Measurements from ENCODE around the gene AACS.

Gene AACS

DNA sequence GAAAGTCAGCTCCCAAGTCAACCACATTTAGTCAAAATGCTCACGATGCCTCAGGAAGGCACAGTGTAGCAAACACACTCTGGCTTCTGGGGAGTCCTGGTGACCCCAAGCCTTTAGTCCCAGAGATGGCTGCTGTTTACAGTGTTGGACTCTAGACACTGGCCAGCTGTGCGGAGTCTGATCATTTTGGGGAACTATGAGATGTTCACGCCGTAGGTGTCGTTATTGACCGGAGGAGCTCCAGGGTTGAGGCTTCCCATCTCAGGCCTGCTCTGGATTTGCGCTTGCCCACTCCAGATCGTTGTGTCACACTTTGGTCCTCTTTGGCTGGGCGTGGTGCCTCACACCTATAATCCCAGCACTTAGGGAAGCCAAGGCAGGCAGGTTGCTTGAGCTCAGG lies 44.1 kb upstream of the AACS start:
- TF ChIP-seq, protein P1, sequence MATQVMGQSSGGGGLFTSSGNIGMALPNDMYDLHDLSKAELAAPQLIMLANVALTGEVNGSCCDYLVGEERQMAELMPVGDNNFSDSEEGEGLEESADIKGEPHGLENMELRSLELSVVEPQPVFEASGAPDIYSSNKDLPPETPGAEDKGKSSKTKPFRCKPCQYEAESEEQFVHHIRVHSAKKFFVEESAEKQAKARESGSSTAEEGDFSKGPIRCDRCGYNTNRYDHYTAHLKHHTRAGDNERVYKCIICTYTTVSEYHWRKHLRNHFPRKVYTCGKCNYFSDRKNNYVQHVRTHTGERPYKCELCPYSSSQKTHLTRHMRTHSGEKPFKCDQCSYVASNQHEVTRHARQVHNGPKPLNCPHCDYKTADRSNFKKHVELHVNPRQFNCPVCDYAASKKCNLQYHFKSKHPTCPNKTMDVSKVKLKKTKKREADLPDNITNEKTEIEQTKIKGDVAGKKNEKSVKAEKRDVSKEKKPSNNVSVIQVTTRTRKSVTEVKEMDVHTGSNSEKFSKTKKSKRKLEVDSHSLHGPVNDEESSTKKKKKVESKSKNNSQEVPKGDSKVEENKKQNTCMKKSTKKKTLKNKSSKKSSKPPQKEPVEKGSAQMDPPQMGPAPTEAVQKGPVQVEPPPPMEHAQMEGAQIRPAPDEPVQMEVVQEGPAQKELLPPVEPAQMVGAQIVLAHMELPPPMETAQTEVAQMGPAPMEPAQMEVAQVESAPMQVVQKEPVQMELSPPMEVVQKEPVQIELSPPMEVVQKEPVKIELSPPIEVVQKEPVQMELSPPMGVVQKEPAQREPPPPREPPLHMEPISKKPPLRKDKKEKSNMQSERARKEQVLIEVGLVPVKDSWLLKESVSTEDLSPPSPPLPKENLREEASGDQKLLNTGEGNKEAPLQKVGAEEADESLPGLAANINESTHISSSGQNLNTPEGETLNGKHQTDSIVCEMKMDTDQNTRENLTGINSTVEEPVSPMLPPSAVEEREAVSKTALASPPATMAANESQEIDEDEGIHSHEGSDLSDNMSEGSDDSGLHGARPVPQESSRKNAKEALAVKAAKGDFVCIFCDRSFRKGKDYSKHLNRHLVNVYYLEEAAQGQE (IDR thresholded peaks at IDR 0.05; ENCODE audit: insufficient read depth in 1 of 2, low read depth in 2 of 2, low read length in 2 of 2), result no peak
- TF ChIP-seq SIN3A (IDR thresholded peaks at IDR 0.05; ENCODE audit: borderline replicate concordance, insufficient read depth, low read length), result no peak
- no peak for TF ChIP-seq TAF1 (IDR thresholded peaks at IDR 0.05; ENCODE audit: borderline replicate concordance, insufficient read depth, low read length)
- no peak for TF ChIP-seq POLR2AphosphoS5 (IDR thresholded peaks at IDR 0.05; ENCODE audit: low read depth, low read length)
- no peak for TF ChIP-seq FOXP2 (optimal IDR thresholded peaks at IDR 0.05; ENCODE audit: borderline replicate concordance, extremely low read depth, extremely low read length, insufficient read depth)

- no peak for TF ChIP-seq POLR2AphosphoS5 (IDR thresholded peaks at IDR 0.05; ENCODE audit: low read depth, low read length)
- no peak for TF ChIP-seq FOXP2 (optimal IDR thresholded peaks at IDR 0.05; ENCODE audit: borderline replicate concordance, extremely low read depth, extremely low read length, insufficient read depth)
These were observed 43.5 kb upstream of the AACS start for GRCh38 chr12:125021771-125022170.

- TF ChIP-seq, protein P1 (IDR thresholded peaks at IDR 0.05; ENCODE audit: insufficient read depth in 1 of 2, low read depth in 2 of 2, low read length in 2 of 2), result no peak
- no peak for TF ChIP-seq TAF1 (IDR thresholded peaks at IDR 0.05; ENCODE audit: borderline replicate concordance, insufficient read depth, low read length)
- TF ChIP-seq FOXP2 (optimal IDR thresholded peaks at IDR 0.05; ENCODE audit: borderline replicate concordance, extremely low read depth, extremely low read length, insufficient read depth), result no peak
- TF ChIP-seq SIN3A (IDR thresholded peaks at IDR 0.05; ENCODE audit: borderline replicate concordance, insufficient read depth, low read length), result no peak
- no peak for TF ChIP-seq POLR2AphosphoS5 (IDR thresholded peaks at IDR 0.05; ENCODE audit: low read depth, low read length)
These were observed 42.2 kb upstream of the AACS start for GRCh38 chr12:125023065-125023464.

DNA sequence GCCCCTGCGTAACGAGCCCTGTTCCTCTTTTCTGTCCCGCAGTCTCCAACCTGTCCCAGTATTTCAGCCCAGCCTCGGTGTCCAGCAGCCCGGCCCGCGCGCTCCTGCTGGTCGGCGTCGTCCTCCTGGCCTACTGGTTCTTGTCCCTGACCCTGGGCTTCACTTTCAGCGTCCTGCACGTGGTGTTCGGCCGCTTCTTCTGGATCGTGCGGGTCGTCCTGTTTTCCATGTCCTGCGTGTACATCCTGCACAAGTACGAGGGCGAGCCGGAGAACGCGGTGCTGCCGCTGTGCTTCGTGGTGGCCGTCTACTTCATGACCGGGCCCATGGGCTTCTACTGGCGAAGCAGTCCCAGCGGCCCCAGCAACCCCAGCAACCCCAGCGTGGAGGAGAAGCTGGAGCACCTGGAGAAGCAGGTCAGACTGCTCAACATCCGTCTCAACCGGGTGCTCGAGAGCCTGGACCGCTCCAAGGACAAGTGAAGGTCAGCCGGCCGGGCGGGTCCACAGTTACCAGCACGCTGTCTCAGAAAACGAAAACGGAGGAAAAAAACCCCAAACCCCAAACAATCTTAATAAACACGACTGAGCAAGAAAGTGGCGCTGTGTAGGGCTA lies 40.2 kb upstream of the AACS start:
- TF ChIP-seq, protein P1 (IDR thresholded peaks at IDR 0.05; ENCODE audit: insufficient read depth in 1 of 2, low read depth in 2 of 2, low read length in 2 of 2), result no peak
- TF ChIP-seq SIN3A (IDR thresholded peaks at IDR 0.05; ENCODE audit: borderline replicate concordance, insufficient read depth, low read length) (no peak), TAF1 (IDR thresholded peaks at IDR 0.05; ENCODE audit: borderline replicate concordance, insufficient read depth, low read length) (no peak), POLR2AphosphoS5 (IDR thresholded peaks at IDR 0.05; ENCODE audit: low read depth, low read length) (no peak), FOXP2 (optimal IDR thresholded peaks at IDR 0.05; ENCODE audit: borderline replicate concordance, extremely low read depth, extremely low read length, insufficient read depth) (no peak)

GRCh38 chr12:125025606-125026235 lies 39.5 kb upstream of the AACS start:
- TF ChIP-seq FOXP2 (optimal IDR thresholded peaks at IDR 0.05; ENCODE audit: borderline replicate concordance, extremely low read depth, extremely low read length, insufficient read depth), result no peak

DNA sequence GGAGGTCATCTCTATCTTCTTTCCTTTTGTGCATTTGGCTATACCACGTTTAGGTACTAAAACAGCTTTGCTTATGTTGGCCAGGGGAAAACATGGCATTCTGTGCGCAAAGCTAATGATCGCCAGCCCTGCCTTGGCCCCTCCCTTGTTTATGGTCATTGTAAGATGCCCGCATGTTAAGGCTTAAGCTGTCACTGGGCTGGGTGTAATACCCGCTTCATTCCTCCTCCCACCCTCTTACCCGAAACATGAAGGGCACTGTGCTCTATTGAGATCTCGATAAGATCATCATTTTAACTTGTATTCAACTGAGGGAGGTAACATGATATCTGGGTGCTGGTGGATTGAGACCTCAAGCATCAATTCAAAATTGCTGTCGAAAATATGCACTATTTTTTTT lies 37.1 kb upstream of the AACS start:
- TF ChIP-seq TAF1 (IDR thresholded peaks at IDR 0.05; ENCODE audit: borderline replicate concordance, insufficient read depth, low read length) (no peak), SIN3A (IDR thresholded peaks at IDR 0.05; ENCODE audit: borderline replicate concordance, insufficient read depth, low read length) (no peak), FOXP2 (optimal IDR thresholded peaks at IDR 0.05; ENCODE audit: borderline replicate concordance, extremely low read depth, extremely low read length, insufficient read depth) (no peak), POLR2AphosphoS5 (IDR thresholded peaks at IDR 0.05; ENCODE audit: low read depth, low read length) (no peak)
- TF ChIP-seq, protein P1 (IDR thresholded peaks at IDR 0.05; ENCODE audit: insufficient read depth in 1 of 2, low read depth in 2 of 2, low read length in 2 of 2), result no peak

All from PFSK-1 (cell line).